ENCODE results near the gene SPTBN2. TPM values are rescaled to one million over a fixed set of nuclear protein-coding genes. Genes with fewer than 3 reads are reported as not detected.
A peak's percentile ranks its signal among the peaks of the same experiment; 100 is the strongest.
"Not testable (repeated sequence)": the region's sequence is repeated elsewhere in the genome, so short reads cannot be mapped to it uniquely, and the experiment has no call there.

The SPTBN2 gene
- polyA plus RNA-seq, 2 of the 4 experiments (the other 2 are of a cell fraction), result 4.4 to 9.9 TPM

- FAIRE-seq (no peak), DNase-seq (ENCODE audit: low read depth in 1 of 2, low spot score in 1 of 2) (no peak), ATAC-seq (no peak)
- 95% methylated on average over 24 of the region's 24 CpGs for WGBS (ENCODE audit: missing lambda C conversion rate)
- H3K4me3 ChIP-seq, result no peak overlapping the region
- TF ChIP-seq ZNF302 (CRISPR knock-in tag; IDR thresholded peaks at IDR 0.05), result no peak
- TF ChIP-seq POLR2AphosphoS2 (conservative IDR thresholded peaks at IDR 0.05; ENCODE audit: low read length), result 0 out of 2 replicates have a peak, but pooled peaks have one; percentile 65
- 0 out of 3 replicates have a peak overlapping the region, but pooled peaks have one; percentile 11 for H3K4me2 ChIP-seq
- ChIA-PET POLR2A (no interaction called here), CTCF (interaction anchor here (0.5 to 1.4 kb wide), 4 partner anchors 26 to 1150 kb away, joined by 3 to 6 read pairs (median 4); partner anchors contain the start of gene RBM4B)
- H3K4me1 ChIP-seq, result peaks cover 49% of the 10 kb centered on the region
- no peak overlapping the region for H3K27ac ChIP-seq
- H3K9me3 ChIP-seq, result no peaks in the 10 kb centered on the region
These were observed 85.1 kb downstream of the SPTBN2 start for GRCh38 chr11:66643745-66644437.

GRCh38 chr11:66641834-66642233 lies 87.2 kb downstream of the SPTBN2 start:
- H3K27ac ChIP-seq, result no peak overlapping the region
- 33% methylated on average over 3 of the region's 3 CpGs for WGBS (ENCODE audit: missing lambda C conversion rate)
- TF ChIP-seq GATA3 (IDR thresholded peaks at IDR 0.05; ENCODE audit: borderline replicate concordance) (no peak), PBX3 (IDR thresholded peaks at IDR 0.05) (no peak), KDM1A (IDR thresholded peaks at IDR 0.05; ENCODE audit: low read depth) (no peak), TP53 (CRISPR knock-in tag; IDR thresholded peaks at IDR 0.05) (no peak), CBX2 (IDR thresholded peaks at IDR 0.05; ENCODE audit: borderline replicate concordance, low read depth) (no peak), BHLHE40 (IDR thresholded peaks at IDR 0.05; ENCODE audit: low read depth, low read length) (no peak), NR3C1 (IDR thresholded peaks at IDR 0.05) (no peak), BCL3 (IDR thresholded peaks at IDR 0.05) (no peak), RAD21 (conservative IDR thresholded peaks at IDR 0.05 in 1 of 2, IDR thresholded peaks at IDR 0.05 in 1 of 2) (no peak), ZSCAN20 (CRISPR knock-in tag; IDR thresholded peaks at IDR 0.05) (no peak), NFE2L2 (conservative IDR thresholded peaks at IDR 0.05; ENCODE audit: low read length) (no peak), MYC (IDR thresholded peaks at IDR 0.05; ENCODE audit: borderline replicate concordance, low read length) (no peak), HOXA7 (CRISPR knock-in tag; IDR thresholded peaks at IDR 0.05) (no peak), CHD4 (IDR thresholded peaks at IDR 0.05; ENCODE audit: borderline replicate concordance) (no peak), TFCP2L1 (CRISPR knock-in tag; IDR thresholded peaks at IDR 0.05) (no peak), ELK1 (IDR thresholded peaks at IDR 0.05; ENCODE audit: low read depth, low read length) (no peak)
- ChIA-PET CTCF (interaction anchor here (0.8 kb wide), 1 partner anchor 37 kb away, joined by 4 read pairs; no protein-coding TSS in a partner anchor), POLR2A (no interaction called here)
- no peaks in the 10 kb centered on the region for H3K9me3 ChIP-seq
- DNase-seq (ENCODE audit: low read depth in 1 of 2, low spot score in 1 of 2), result no peak
- H3K4me2 ChIP-seq, result peak overlapping the region; percentile 83
- H3K4me1 ChIP-seq, result peaks cover 58% of the 10 kb centered on the region
- no peak for ATAC-seq
- peak overlapping the region; percentile 71 for H3K4me3 ChIP-seq
- FAIRE-seq, result no peak

GRCh38 chr11:66639814-66640340 lies 89.1 kb downstream of the SPTBN2 start:
- H3K4me3 ChIP-seq, result peak overlapping the region; percentile 71
- H3K4me2 ChIP-seq, result peak overlapping the region; percentile 83
- H3K9me3 ChIP-seq; FAIRE-seq; H3K27ac ChIP-seq; CTCF ChIA-PET; ATAC-seq; DNase-seq (ENCODE audit: low read depth in 1 of 2, low spot score in 1 of 2): not testable (repeated sequence)
- whole genome bisulfite sequencing (ENCODE audit: missing lambda C conversion rate), result 68% methylated on average over 10 of the region's 10 CpGs
- H3K4me1 ChIP-seq, result peaks cover 52% of the 10 kb centered on the region
- POLR2A ChIA-PET, result interaction anchor here (2.5 to 3.0 kb wide), 4 partner anchors 9 to 160 kb away, joined by 17 to 60 read pairs (median 27); partner anchors contain the start of genes DPP3, RBM14 and RBM4B
